ENCODE measurements around the gene PRKG1.

- TF ChIP-seq CTCF (IDR thresholded peaks at IDR 0.05), result no peak
- no peak for TF ChIP-seq POLR2A (IDR thresholded peaks at IDR 0.05)
- no peak for TF ChIP-seq EP300 (IDR thresholded peaks at IDR 0.05)
- TF ChIP-seq POLR2AphosphoS5 (IDR thresholded peaks at IDR 0.05), result no peak
Observed at GRCh38 chr10:51658000-51658399, 583.7 kb downstream of the PRKG1 start.
